Measurements from ENCODE around the gene APBB1IP.
A peak's percentile ranks its signal among the peaks of the same experiment; 100 is the strongest.
"Not testable (repeated sequence)": the region's sequence is repeated elsewhere in the genome, so short reads cannot be mapped to it uniquely, and the experiment has no call there.

APBB1IP gene

DNA sequence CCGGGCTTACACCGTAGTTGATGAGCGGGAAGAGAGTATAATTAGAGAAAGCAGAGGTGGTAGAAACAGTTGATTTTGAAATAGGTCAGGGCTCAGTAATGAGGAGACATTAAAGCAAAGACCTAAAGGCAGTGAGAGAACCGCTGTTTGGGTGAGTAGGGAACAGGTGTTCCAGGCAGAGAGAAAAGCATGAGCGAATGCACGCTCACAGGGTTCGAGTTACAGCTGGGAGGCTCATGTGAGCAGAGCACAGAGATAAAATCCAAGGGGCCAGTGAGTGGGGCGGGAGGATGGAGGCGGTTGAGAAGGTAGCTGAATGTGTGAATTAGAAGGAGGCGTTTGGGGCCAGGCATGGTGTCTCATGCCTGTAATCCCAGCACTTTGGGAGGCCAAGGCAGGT lies 39.9 kb downstream of the APBB1IP start:
- Mint-ChIP-seq H3K4me3 (peak overlapping the region; percentile 37), H3K27ac (peak overlapping the region; percentile 89), H3K36me3 (ENCODE audit: low read depth) (peaks cover 28% of the 10 kb centered on the region), H3K27me3 (no peaks in the 10 kb centered on the region), H3K4me1 (peaks cover 83% of the 10 kb centered on the region), H3K9me3 (no peaks in the 10 kb centered on the region)
- ATAC-seq (peak; percentile 18), DNase-seq (no peak)

DNA sequence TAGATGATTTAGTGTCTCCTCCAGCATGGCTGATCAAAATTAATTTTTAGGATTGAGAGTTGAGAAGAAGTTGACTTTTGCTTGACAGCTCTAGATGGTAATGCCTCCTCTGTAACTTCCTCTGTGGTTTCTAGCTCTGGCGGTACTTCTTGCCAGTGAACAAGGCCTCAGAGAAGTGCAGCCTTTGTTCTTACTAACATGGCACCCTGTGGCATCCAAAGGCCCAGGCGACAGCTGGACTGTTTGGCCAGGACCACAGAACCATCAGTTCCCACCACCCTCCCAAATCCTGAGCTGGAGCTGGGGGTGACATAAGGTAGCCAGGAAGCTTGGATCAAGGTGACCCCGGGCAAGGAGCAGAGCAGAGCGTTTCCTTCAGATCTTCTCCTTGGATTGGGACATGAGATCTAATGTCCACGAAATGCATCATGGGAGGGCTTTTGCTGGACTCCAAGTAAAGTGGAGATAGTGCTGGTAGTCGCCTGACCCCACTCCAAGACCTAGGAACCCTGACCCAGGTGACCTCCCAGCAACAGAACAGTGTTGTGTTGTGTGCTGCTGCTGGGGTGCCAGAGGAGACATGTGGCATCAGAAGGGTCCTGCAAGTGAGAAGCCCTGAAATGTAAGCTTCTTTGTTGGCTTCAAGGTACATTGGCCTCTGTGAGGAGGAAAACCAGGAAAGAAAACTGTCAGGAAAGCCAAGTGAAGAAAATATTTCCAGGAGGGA lies 41.8 kb downstream of the APBB1IP start:
- Mint-ChIP-seq H3K4me1 (peaks cover 79% of the 10 kb centered on the region), H3K4me3 (peak overlapping the region; percentile 65), H3K27ac (peak overlapping the region; percentile 93), H3K36me3 (ENCODE audit: low read depth) (peaks cover 19% of the 10 kb centered on the region), H3K9me3 (no peaks in the 10 kb centered on the region), H3K27me3 (no peaks in the 10 kb centered on the region)
- DNase-seq = no peak
- peak; percentile 70 for ATAC-seq

DNA sequence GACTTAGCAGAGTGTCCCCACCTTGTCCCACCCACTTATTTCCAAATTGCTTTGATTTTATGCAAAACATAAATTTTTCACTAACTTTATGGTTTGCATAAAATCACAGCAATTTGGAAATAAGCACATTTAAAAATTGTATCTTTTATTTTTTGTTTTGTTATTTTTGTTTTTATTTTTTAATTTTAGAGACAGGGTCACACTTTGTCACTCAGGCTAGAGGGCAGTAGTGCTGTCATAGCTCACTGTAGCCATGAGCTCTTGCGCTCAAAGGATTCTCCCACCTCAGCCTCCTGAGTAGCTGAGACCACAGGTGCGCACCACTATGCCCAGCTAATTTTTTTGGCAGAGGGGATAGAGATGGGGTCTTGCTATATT lies 43.2 kb downstream of the APBB1IP start:
- no peaks in the 10 kb centered on the region for H3K27me3 Mint-ChIP-seq
- no peak for ATAC-seq
- H3K9me3 Mint-ChIP-seq = no peaks in the 10 kb centered on the region
- no peak for DNase-seq
- H3K4me3 Mint-ChIP-seq = no peak overlapping the region
- peaks cover 82% of the 10 kb centered on the region for H3K4me1 Mint-ChIP-seq
- peaks cover 13% of the 10 kb centered on the region for H3K36me3 Mint-ChIP-seq (ENCODE audit: low read depth)
- peak overlapping the region; percentile 93 for H3K27ac Mint-ChIP-seq

GRCh38 chr10:26481914-26482550 lies 43.9 kb downstream of the APBB1IP start:
- H3K27me3 Mint-ChIP-seq = no peaks in the 10 kb centered on the region
- H3K36me3 Mint-ChIP-seq (ENCODE audit: low read depth) = peaks cover 11% of the 10 kb centered on the region
- ATAC-seq (peak; percentile 25), DNase-seq (no peak)
- peaks cover 85% of the 10 kb centered on the region for H3K4me1 Mint-ChIP-seq
- H3K4me3 Mint-ChIP-seq = peak overlapping the region; percentile 74
- H3K27ac Mint-ChIP-seq = peak overlapping the region; percentile 92
- H3K9me3 Mint-ChIP-seq = no peaks in the 10 kb centered on the region

GRCh38 chr10:26483554-26483953 lies 45.4 kb downstream of the APBB1IP start:
- H3K27ac Mint-ChIP-seq = peak overlapping the region; percentile 92
- H3K9me3 Mint-ChIP-seq = no peaks in the 10 kb centered on the region
- no peaks in the 10 kb centered on the region for H3K27me3 Mint-ChIP-seq
- DNase-seq (no peak), ATAC-seq (no peak)
- H3K4me3 Mint-ChIP-seq = peak overlapping the region; percentile 27
- peaks cover 85% of the 10 kb centered on the region for H3K4me1 Mint-ChIP-seq
- H3K36me3 Mint-ChIP-seq (ENCODE audit: low read depth) = peaks cover 7% of the 10 kb centered on the region

DNA sequence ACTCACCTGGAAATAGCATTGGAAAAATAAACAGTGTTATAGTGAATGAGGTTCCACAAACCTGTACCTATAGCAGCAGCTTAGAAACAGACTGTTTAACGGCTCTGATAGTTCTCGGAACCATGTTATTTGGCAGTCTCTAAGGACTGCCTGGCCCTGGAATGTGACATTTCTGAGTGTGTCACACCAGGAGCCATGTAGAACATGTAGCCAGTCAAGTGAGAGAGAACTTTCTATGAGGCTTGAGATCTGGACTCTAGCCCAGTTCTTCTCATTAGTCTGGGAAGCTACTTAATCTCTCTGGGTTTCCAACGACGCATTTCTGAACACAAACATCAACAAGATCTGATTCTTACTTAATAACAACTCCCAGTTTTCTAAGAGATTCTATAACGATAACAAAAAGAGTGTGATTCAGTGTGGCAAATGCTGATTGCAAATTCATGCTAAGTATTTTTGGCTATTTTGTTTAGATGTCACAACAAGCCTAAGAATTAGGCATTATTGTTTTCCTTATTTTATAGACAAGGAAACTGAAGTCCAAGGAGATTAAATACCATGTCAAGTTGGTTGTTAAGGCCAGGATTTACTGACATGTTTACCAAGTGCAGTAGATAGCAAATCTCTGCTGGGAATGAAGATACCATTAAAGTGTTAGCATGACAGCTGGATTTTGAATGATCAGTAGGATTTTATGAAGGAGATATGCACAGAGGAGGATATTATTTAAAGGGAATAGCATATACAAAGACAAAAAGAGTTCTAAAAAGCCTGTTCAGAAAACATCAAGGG lies 47.2 kb downstream of the APBB1IP start:
- Mint-ChIP-seq H3K27ac (peak overlapping the region; percentile 85), H3K9me3 (no peaks in the 10 kb centered on the region), H3K4me1 (peaks cover 91% of the 10 kb centered on the region), H3K27me3 (no peaks in the 10 kb centered on the region), H3K4me3 (no peak overlapping the region), H3K36me3 (ENCODE audit: low read depth) (peaks cover 10% of the 10 kb centered on the region)
- ATAC-seq = no peak
- no peak for DNase-seq

DNA sequence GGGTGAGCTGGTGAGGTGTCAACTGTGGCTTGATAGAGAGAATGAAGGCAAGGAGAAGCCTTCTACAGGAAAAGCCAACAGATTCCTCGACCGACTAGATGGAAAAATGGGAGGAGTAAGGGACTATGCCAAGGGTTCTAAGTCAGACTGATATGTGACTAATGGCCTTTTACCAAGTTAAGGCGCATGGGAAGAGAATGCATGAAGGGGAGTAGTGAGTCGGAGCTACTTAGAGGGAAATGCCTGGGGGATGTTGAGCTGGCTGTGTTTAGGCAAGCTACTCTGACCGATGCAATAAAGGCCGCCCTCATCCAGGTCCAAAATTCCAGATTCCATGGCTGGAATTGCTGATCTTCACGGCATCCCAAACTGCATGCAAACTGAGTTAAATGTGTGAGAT lies 48.2 kb downstream of the APBB1IP start:
- peak overlapping the region; percentile 67 for H3K4me3 Mint-ChIP-seq
- H3K4me1 Mint-ChIP-seq = peaks cover 83% of the 10 kb centered on the region
- DNase-seq = no peak
- H3K9me3 Mint-ChIP-seq = no peaks in the 10 kb centered on the region
- no peak for ATAC-seq
- peak overlapping the region; percentile 99 for H3K27ac Mint-ChIP-seq
- peaks cover 10% of the 10 kb centered on the region for H3K36me3 Mint-ChIP-seq (ENCODE audit: low read depth)
- H3K27me3 Mint-ChIP-seq = no peaks in the 10 kb centered on the region

DNA sequence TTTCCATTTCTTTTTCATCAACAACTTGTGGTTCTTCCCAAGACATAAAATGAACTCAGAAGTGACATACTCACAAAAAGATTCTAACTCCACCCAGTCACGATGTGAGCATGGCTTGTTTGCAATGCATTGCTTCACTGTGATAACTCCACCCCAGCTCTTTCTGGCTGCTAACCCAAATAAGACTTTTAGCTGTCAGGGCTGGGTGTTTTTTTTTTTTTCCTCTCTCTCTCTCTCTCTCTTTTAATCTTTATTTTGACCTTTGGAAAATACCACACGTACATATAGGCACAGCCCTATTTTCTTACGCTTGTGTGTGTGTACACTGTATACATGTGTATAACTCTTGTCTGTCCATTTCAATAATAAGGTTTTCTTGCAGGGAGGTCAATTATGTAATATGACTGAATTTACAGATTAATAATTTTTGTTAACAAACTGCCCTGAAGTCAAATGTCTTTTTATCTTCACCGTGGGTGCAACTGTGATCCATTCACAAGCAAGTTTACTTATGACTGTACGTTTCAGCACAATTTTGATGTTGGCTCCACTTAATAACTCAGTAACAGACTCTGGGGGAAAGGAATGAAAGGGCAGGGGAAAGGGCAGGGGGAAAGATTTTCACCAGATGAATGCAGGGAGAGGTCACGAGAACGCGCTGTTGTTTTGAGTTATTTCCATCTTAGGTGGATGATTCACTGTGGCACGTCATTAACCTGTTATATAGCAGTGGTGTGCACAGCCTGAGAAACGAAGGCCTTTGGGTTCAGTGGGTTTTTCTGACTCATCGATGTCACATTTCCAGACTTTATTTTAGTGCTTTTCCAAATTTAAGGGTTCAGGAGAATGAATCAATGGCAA lies 49.1 kb downstream of the APBB1IP start:
- H3K9me3 Mint-ChIP-seq = no peaks in the 10 kb centered on the region
- peaks cover 15% of the 10 kb centered on the region for H3K36me3 Mint-ChIP-seq (ENCODE audit: low read depth)
- H3K27me3 Mint-ChIP-seq = no peaks in the 10 kb centered on the region
- DNase-seq (peak; percentile 66), ATAC-seq (peak; percentile 83)
- peak overlapping the region; percentile 67 for H3K4me3 Mint-ChIP-seq
- H3K27ac Mint-ChIP-seq = peak overlapping the region; percentile 99
- peaks cover 77% of the 10 kb centered on the region for H3K4me1 Mint-ChIP-seq

DNA sequence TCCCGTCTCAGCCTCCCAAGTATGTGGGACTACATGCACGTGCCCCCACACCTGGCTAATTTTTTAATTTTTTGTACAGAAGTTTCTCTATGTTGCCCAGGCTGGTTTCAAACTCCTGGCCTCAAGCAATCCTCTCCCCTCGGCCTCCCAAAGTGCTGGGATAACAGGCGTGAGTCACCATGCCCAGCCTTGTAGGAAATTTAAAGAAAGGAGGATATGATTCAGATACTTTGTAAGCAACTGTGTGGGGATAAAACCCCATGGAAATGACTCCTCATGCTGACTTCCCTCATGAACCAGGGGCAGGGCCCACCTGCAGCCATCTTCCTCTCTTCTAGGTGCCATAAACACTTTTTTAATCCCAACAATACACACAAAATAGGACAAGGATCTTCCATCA lies 50.2 kb downstream of the APBB1IP start:
- ATAC-seq (peak; percentile 45), DNase-seq (peak; percentile 38)
- Mint-ChIP-seq H3K9me3 (no peaks in the 10 kb centered on the region), H3K4me3 (peak overlapping the region; percentile 31), H3K4me1 (peaks cover 73% of the 10 kb centered on the region), H3K27ac (peak overlapping the region; percentile 99), H3K27me3 (no peaks in the 10 kb centered on the region), H3K36me3 (ENCODE audit: low read depth) (peaks cover 24% of the 10 kb centered on the region)

- Mint-ChIP-seq H3K9me3 (no peaks in the 10 kb centered on the region), H3K4me1 (peaks cover 71% of the 10 kb centered on the region), H3K4me3 (peak overlapping the region; percentile 31), H3K36me3 (ENCODE audit: low read depth) (peaks cover 32% of the 10 kb centered on the region), H3K27me3 (no peaks in the 10 kb centered on the region), H3K27ac (peak overlapping the region; percentile 99)
- no peak for ATAC-seq
- no peak for DNase-seq
These were observed 50.9 kb downstream of the APBB1IP start for GRCh38 chr10:26489081-26489480.

GRCh38 chr10:26490367-26490766 lies 52.2 kb downstream of the APBB1IP start:
- not testable (repeated sequence) for ATAC-seq, H3K9me3 Mint-ChIP-seq, H3K27me3 Mint-ChIP-seq, H3K4me3 Mint-ChIP-seq, DNase-seq
- Mint-ChIP-seq H3K36me3 (ENCODE audit: low read depth) (peaks cover 42% of the 10 kb centered on the region), H3K27ac (peak overlapping the region; percentile 99), H3K4me1 (peaks cover 68% of the 10 kb centered on the region)

GRCh38 chr10:26491276-26491675 lies 53.1 kb downstream of the APBB1IP start:
- Mint-ChIP-seq H3K36me3 (ENCODE audit: low read depth) (peaks cover 49% of the 10 kb centered on the region), H3K27ac (no peak overlapping the region)
- DNase-seq = no peak

GRCh38 chr10:26491934-26492333 lies 53.8 kb downstream of the APBB1IP start:
- H3K9me3 Mint-ChIP-seq = no peaks in the 10 kb centered on the region
- no peak overlapping the region for H3K4me3 Mint-ChIP-seq
- ATAC-seq (no peak), DNase-seq (no peak)
- H3K27me3 Mint-ChIP-seq = no peaks in the 10 kb centered on the region
- H3K27ac Mint-ChIP-seq = peak overlapping the region; percentile 13
- H3K4me1 Mint-ChIP-seq = peaks cover 62% of the 10 kb centered on the region
- H3K36me3 Mint-ChIP-seq (ENCODE audit: low read depth) = peaks cover 55% of the 10 kb centered on the region

More at GRCh38 chr10:26491276-26491675, 53.1 kb downstream of the APBB1IP start:
- Mint-ChIP-seq H3K4me3 (no peak overlapping the region), H3K9me3 (no peaks in the 10 kb centered on the region), H3K4me1 (peaks cover 68% of the 10 kb centered on the region), H3K27me3 (no peaks in the 10 kb centered on the region)
- no peak for ATAC-seq

GRCh38 chr10:26492725-26493124 lies 54.6 kb downstream of the APBB1IP start:
- H3K4me3 Mint-ChIP-seq, H3K27me3 Mint-ChIP-seq, DNase-seq, ATAC-seq, H3K9me3 Mint-ChIP-seq: not testable (repeated sequence)
- peaks cover 59% of the 10 kb centered on the region for H3K36me3 Mint-ChIP-seq (ENCODE audit: low read depth)
- H3K27ac Mint-ChIP-seq = peak overlapping the region; percentile 13
- peaks cover 54% of the 10 kb centered on the region for H3K4me1 Mint-ChIP-seq

Measured in activated naive CD8-positive, alpha-beta T cell treated with anti-CD3 and anti-CD28 coated beads, Interleukin-2, amount 50 U/mL, for 24 hours (primary cell).